Measurements from ENCODE around the gene PHF13.

Gene PHF13

DNA sequence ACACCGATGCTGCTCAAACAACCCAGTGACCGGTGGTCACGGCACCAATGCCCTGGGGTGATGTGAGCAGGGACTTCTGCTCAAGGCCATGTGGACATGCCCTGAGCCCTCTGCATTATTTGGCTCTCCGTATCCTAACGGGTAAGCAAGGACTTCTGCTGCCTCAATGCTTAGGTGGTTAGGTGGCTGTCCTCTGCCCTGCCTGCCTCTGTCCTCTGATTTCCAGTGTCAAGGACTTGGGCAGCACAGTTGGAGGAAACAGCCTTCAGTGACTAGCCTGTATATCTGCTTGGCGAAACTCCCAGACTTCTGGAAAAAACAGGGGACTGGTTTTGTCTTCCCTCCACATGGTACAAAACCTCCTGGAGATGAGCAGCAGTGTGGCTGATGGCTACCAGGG is 53.6 kb downstream of the PHF13 start:
- no peak for DNase-seq

DNA sequence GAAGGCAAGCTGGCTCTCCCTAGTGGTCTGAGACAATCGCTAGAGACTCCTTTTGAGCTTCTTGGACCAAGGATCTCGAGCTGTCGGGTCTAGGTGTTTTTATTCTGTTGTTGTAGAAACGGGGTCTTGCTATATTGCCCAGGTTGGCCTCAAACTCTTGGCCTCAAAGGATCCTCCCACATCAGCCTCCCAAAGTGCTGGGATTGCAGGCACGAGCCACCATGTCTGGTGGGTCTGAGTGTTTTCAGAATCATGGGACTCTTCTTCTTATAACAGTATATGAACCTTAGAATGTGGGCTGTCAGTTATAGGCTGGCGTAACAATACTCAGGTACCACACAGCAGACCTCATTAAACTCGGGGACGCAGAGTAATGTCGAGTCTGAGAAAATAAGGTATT is 55.0 kb downstream of the PHF13 start:
- DNase-seq = no peak

- DNase-seq = no peak
These were observed 59.0 kb downstream of the PHF13 start for GRCh38 chr1:6672558-6672957.
